GM23338 (cell line): Measurements from ENCODE around the gene GRB14.

Source experiments
- CREB1 ChIP-seq: fragments of 250-450 bp; sonication (Bioruptor Pico); IDR thresholded peaks from 2 replicates; pipeline ENCODE4 v1.5.0; 2020; ENCODE audit warnings: low read depth, mild to moderate bottlenecking, moderate library complexity
- CTCF ChIP-seq, 2 experiments: fragments of 200-600 bp in 1 of 2; sonication (generic) in 1 of 2; conservative IDR thresholded peaks; 2 replicates each; pipeline versions ENCODE4 v1.5.1 to v1.6.1; 2016 to 2017; ENCODE audit warnings: antibody characterized with exemption in 2 of 2, low read depth in 2 of 2, mild to moderate bottlenecking in 2 of 2, moderate library complexity in 1 of 2
- EZH2 ChIP-seq: fragments of 200-600 bp; sonication (generic); IDR thresholded peaks from one replicate; pipeline ENCODE4 v1.8.0; 2017; ENCODE audit warnings: antibody characterized with exemption, mild to moderate bottlenecking, low read depth; ENCODE audit not compliant: unreplicated experiment
- JUNB ChIP-seq: IDR thresholded peaks from one replicate; pipeline ENCODE4 v1.6.1; 2016; ENCODE audit warnings: antibody characterized with exemption; ENCODE audit not compliant: unreplicated experiment
- NANOG ChIP-seq: IDR thresholded peaks from 2 replicates; pipeline ENCODE4 v1.6.1; 2016; ENCODE audit warnings: antibody characterized with exemption, borderline replicate concordance
- POLR2AphosphoS5 ChIP-seq: IDR thresholded peaks from 2 replicates; pipeline ENCODE4 v1.6.1; 2016; ENCODE audit warnings: antibody characterized with exemption, low read depth

DNA sequence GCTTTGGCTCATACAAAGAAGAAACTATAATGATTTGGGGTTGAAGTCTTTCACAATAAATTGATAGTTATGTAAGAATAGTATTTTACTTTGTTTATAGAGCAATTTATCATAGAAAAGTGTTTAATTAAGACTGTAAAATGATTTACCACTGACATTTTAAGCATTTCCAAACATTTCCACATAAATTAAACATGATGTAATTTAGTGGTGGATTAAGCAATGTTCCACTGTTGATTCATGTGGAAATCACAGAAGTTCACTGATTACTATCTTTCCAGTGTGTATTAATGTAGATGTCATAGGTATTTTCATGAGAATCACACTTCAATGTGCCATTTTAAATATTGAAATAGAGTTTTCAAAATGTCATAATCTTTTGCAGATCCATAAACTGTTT, 40.1 kb upstream of the GRB14 start:
- TF ChIP-seq CTCF (conservative IDR thresholded peaks at IDR 0.05; ENCODE audit: low read depth in 2 of 2): no peak
- no peak for TF ChIP-seq POLR2AphosphoS5
- no peak for TF ChIP-seq NANOG
- no peak for TF ChIP-seq EZH2
- no peak for TF ChIP-seq CREB1 (CRISPR knock-in tag)
- TF ChIP-seq JUNB: no peak
